SK-N-SH (cell line): ENCODE results near the gene SEPHS2.

Experiments used
- CHD2 ChIP-seq: fragments of 150-350 bp; IDR thresholded peaks from 2 replicates; pipeline ENCODE4 v1.6.1; 2018; ENCODE audit warnings: low read length; ENCODE audit not compliant: partially characterized antibody
- FOXJ3 ChIP-seq: sonication (generic); formaldehyde crosslinking; IDR thresholded peaks from 2 replicates; pipeline ENCODE4 v1.5.1; 2020; ENCODE audit warnings: mild to moderate bottlenecking, missing genetic modification reagents
- JUND ChIP-seq: IDR thresholded peaks from 2 replicates; pipeline ENCODE4 v1.4.0; 2012
- MXI1 ChIP-seq: IDR thresholded peaks from 2 replicates; pipeline ENCODE4 v1.6.1; 2012; ENCODE audit warnings: mild to moderate bottlenecking, low read depth, low read length, improper control_type of control experiment
- NRF1 ChIP-seq: IDR thresholded peaks from 2 replicates; pipeline ENCODE4 v1.6.1; 2012; ENCODE audit warnings: low read depth, mild to moderate bottlenecking, low read length
- POLR2AphosphoS5 ChIP-seq: IDR thresholded peaks from 2 replicates; pipeline ENCODE4 v1.6.1; 2012; ENCODE audit warnings: low read depth, low read length
- RAD21 ChIP-seq: IDR thresholded peaks from 2 replicates; pipeline ENCODE4 v1.6.1; 2012; ENCODE audit warnings: mild to moderate bottlenecking, low read length
- REST ChIP-seq: IDR thresholded peaks from 2 replicates; pipeline ENCODE4 v1.6.1; 2012; ENCODE audit warnings: mild to moderate bottlenecking, low read depth, low read length, moderate library complexity
- RFX5 ChIP-seq: IDR thresholded peaks from 2 replicates; pipeline ENCODE4 v1.6.1; 2012; ENCODE audit warnings: mild to moderate bottlenecking, improper control_type of control experiment, low read length
- TAF1 ChIP-seq: IDR thresholded peaks from 2 replicates; pipeline ENCODE4 v1.6.1; 2012; ENCODE audit warnings: low read depth, mild to moderate bottlenecking, low read length, moderate library complexity, borderline replicate concordance
- TCF12 ChIP-seq: IDR thresholded peaks from 2 replicates; pipeline ENCODE4 v1.4.0; 2012
- TEAD4 ChIP-seq: IDR thresholded peaks from 2 replicates; pipeline ENCODE4 v1.4.0; 2012; ENCODE audit warnings: mild to moderate bottlenecking, borderline replicate concordance; ENCODE audit not compliant: insufficient read depth
- ZBTB33 ChIP-seq: IDR thresholded peaks from 2 replicates; pipeline ENCODE4 v1.4.0; 2012; ENCODE audit warnings: low read depth, borderline replicate concordance
- TF ChIP-seq, protein P1 (sequence below): fragments of 200-600 bp; sonication (generic); IDR thresholded peaks from 2 replicates; pipeline ENCODE4 v1.6.1; 2017; ENCODE audit warnings: antibody characterized with exemption, mild to moderate bottlenecking, moderate library complexity

GRCh38 chr16:30481381-30481780 lies 35.7 kb upstream of the SEPHS2 start:
- TF ChIP-seq ZBTB33 (no peak), CHD2 (no peak), POLR2AphosphoS5 (no peak), JUND (no peak), NRF1 (no peak), FOXJ3 (CRISPR knock-in tag) (no peak), TAF1 (no peak), RAD21 (no peak), TEAD4 (no peak), RFX5 (no peak), REST (no peak), MXI1 (no peak), TCF12 (no peak)
- TF ChIP-seq, protein P1, sequence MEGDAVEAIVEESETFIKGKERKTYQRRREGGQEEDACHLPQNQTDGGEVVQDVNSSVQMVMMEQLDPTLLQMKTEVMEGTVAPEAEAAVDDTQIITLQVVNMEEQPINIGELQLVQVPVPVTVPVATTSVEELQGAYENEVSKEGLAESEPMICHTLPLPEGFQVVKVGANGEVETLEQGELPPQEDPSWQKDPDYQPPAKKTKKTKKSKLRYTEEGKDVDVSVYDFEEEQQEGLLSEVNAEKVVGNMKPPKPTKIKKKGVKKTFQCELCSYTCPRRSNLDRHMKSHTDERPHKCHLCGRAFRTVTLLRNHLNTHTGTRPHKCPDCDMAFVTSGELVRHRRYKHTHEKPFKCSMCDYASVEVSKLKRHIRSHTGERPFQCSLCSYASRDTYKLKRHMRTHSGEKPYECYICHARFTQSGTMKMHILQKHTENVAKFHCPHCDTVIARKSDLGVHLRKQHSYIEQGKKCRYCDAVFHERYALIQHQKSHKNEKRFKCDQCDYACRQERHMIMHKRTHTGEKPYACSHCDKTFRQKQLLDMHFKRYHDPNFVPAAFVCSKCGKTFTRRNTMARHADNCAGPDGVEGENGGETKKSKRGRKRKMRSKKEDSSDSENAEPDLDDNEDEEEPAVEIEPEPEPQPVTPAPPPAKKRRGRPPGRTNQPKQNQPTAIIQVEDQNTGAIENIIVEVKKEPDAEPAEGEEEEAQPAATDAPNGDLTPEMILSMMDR, result no peak
